WTC11 (cell line): ENCODE data around the gene NFIA. TPM values are rescaled to one million over a fixed set of nuclear protein-coding genes. Genes with fewer than 3 reads are reported as not detected.
A peak's percentile ranks its signal among the peaks of the same experiment; 100 is the strongest.

ENCODE experiments used
- ATAC-seq: fragments of 200-7000 bp; cut with Tn5 transposase; 2 replicates; pipeline ENCODE4 v1.10.0; 2021; ENCODE audit warnings: mild to moderate bottlenecking, moderate library complexity
- CTCF ChIA-PET: fragments of 300-600 bp; sonication (Branson Sonifier 250); formaldehyde crosslinking; loops from one replicate; lab custom pipeline; 2021; ENCODE audit warnings: antibody characterized with exemption; lab: Charles Lee
- POLR2A ChIA-PET: fragments of 350-600 bp; sonication (Branson Sonifier 250); formaldehyde crosslinking; loops from one replicate; lab custom pipeline; 2021; ENCODE audit warnings: antibody characterized with exemption; lab: Charles Lee
- DNase-seq: peaks from one replicate; pipeline ENCODE4 v3.0.0; 2021; ENCODE audit warnings: low spot score
- H3K27ac Mint-ChIP-seq: 2 replicates; pipeline ENCODE4 v1.8.0; 2021; ENCODE audit warnings: mixed read lengths
- H3K27me3 Mint-ChIP-seq: 2 replicates; pipeline ENCODE4 v1.8.0; 2021; ENCODE audit warnings: low read depth, mild to moderate bottlenecking, moderate library complexity, mixed read lengths
- H3K36me3 Mint-ChIP-seq: 2 replicates; pipeline ENCODE4 v1.8.0; 2021; ENCODE audit warnings: mixed read lengths
- H3K4me1 Mint-ChIP-seq: 2 replicates; pipeline ENCODE4 v1.8.0; 2022; ENCODE audit warnings: mixed read lengths
- H3K4me3 Mint-ChIP-seq: 2 replicates; pipeline ENCODE4 v1.8.0; 2021; ENCODE audit warnings: mild to moderate bottlenecking, moderate library complexity, mixed read lengths
- H3K9me3 Mint-ChIP-seq: 2 replicates; pipeline ENCODE4 v1.8.0; 2021; ENCODE audit warnings: mixed read lengths
- AR ChIP-seq: fragments of 250-450 bp; sonication (Bioruptor Pico); IDR thresholded peaks from 2 replicates; pipeline ENCODE4 v1.9.0; 2021; ENCODE audit warnings: mild to moderate bottlenecking
- CTCF ChIP-seq: fragments of 200-600 bp; IDR thresholded peaks from 2 replicates; pipeline ENCODE4 v1.8.0; 2022; ENCODE audit warnings: antibody characterized with exemption
- EMX1 ChIP-seq: fragments of 250-450 bp; sonication (Bioruptor Pico); IDR thresholded peaks from 2 replicates; pipeline ENCODE4 v1.8.0; 2021; ENCODE audit warnings: mild to moderate bottlenecking
- ERG ChIP-seq: fragments of 250-450 bp; sonication (Bioruptor Pico); IDR thresholded peaks from 2 replicates; pipeline ENCODE4 v1.8.0; 2021; ENCODE audit warnings: mild to moderate bottlenecking
- GABPB1 ChIP-seq: sonication (generic); formaldehyde crosslinking; IDR thresholded peaks from 2 replicates; pipeline ENCODE4 v1.8.1; 2023; ENCODE audit warnings: mild to moderate bottlenecking, missing genetic modification reagents
- KAT7 ChIP-seq: sonication (generic); formaldehyde crosslinking; IDR thresholded peaks from 2 replicates; pipeline ENCODE4 v1.8.1; 2023; ENCODE audit warnings: missing genetic modification reagents, mild to moderate bottlenecking, borderline replicate concordance
- NR1H2 ChIP-seq: sonication (generic); formaldehyde crosslinking; IDR thresholded peaks from 2 replicates; pipeline ENCODE4 v1.9.0; 2021; ENCODE audit warnings: mild to moderate bottlenecking, moderate library complexity, missing genetic modification reagents
- RELA ChIP-seq: sonication (generic); formaldehyde crosslinking; IDR thresholded peaks from 2 replicates; pipeline ENCODE4 v1.8.1; 2022; ENCODE audit warnings: missing genetic modification reagents, mild to moderate bottlenecking, borderline replicate concordance
- SP1 ChIP-seq: sonication (generic); formaldehyde crosslinking; conservative IDR thresholded peaks from 2 replicates; pipeline ENCODE4 v1.8.1; 2022; ENCODE audit warnings: missing genetic modification reagents
- STAT6 ChIP-seq: sonication (generic); formaldehyde crosslinking; conservative IDR thresholded peaks from 2 replicates; pipeline ENCODE4 v1.8.1; 2023; ENCODE audit warnings: mild to moderate bottlenecking, low read depth, missing genetic modification reagents, moderate library complexity
- TCF7 ChIP-seq: sonication (generic); formaldehyde crosslinking; IDR thresholded peaks from 2 replicates; pipeline ENCODE4 v1.8.0; 2022; ENCODE audit warnings: mild to moderate bottlenecking, low read depth, missing genetic modification reagents, moderate library complexity
- ZNF317 ChIP-seq: sonication (generic); formaldehyde crosslinking; IDR thresholded peaks from 2 replicates; pipeline ENCODE4 v1.8.1; 2023; ENCODE audit warnings: low read depth, mild to moderate bottlenecking, moderate library complexity, missing genetic modification reagents, borderline replicate concordance
- ZNF416 ChIP-seq: fragments of 250-450 bp; sonication (Bioruptor Pico); IDR thresholded peaks from 2 replicates; pipeline ENCODE4 v1.9.0; 2021; ENCODE audit warnings: mild to moderate bottlenecking, inconsistent platforms
- total RNA-seq: library from RNA; stranded (reverse); gene quantifications from 3 replicates; pipeline ENCODE4 v1.2.3, GENCODE V29; 2021
- TF ChIP-seq, protein P1 (sequence below): sonication (generic); formaldehyde crosslinking; IDR thresholded peaks from 2 replicates; pipeline ENCODE4 v1.8.1; 2022; ENCODE audit warnings: low read depth, mild to moderate bottlenecking, moderate library complexity, missing genetic modification reagents, borderline replicate concordance
- TF ChIP-seq, protein P2 (sequence below): sonication (generic); formaldehyde crosslinking; IDR thresholded peaks from 2 replicates; pipeline ENCODE4 v1.8.1; 2023; ENCODE audit warnings: mild to moderate bottlenecking, moderate library complexity, missing genetic modification reagents

NFIA gene
- total RNA-seq, 1 experiment from 2014 or later: 16.7 TPM

GRCh38 chr1:61162520-61163258 is 80.3 kb downstream of the NFIA start:
- no peak overlapping the region for H3K4me3 Mint-ChIP-seq
- no peaks in the 10 kb centered on the region for H3K36me3 Mint-ChIP-seq
- DNase-seq (no peak), ATAC-seq (peak; percentile 38; the same call in 1 of the 2 replicates)
- H3K9me3 Mint-ChIP-seq: no peaks in the 10 kb centered on the region
- no peak for TF ChIP-seq RELA (CRISPR knock-in tag)
- no peak for TF ChIP-seq GABPB1 (CRISPR knock-in tag)
- no peak for TF ChIP-seq ZNF317 (CRISPR knock-in tag)
- TF ChIP-seq, protein P1, sequence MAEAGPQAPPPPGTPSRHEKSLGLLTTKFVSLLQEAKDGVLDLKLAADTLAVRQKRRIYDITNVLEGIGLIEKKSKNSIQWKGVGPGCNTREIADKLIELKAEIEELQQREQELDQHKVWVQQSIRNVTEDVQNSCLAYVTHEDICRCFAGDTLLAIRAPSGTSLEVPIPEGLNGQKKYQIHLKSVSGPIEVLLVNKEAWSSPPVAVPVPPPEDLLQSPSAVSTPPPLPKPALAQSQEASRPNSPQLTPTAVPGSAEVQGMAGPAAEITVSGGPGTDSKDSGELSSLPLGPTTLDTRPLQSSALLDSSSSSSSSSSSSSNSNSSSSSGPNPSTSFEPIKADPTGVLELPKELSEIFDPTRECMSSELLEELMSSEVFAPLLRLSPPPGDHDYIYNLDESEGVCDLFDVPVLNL (CRISPR knock-in tag): no peak
- TF ChIP-seq SP1 (CRISPR knock-in tag): no peak
- TF ChIP-seq NR1H2 (CRISPR knock-in tag): no peak
- TF ChIP-seq ERG (CRISPR knock-in tag): no peak
- TF ChIP-seq, protein P2, sequence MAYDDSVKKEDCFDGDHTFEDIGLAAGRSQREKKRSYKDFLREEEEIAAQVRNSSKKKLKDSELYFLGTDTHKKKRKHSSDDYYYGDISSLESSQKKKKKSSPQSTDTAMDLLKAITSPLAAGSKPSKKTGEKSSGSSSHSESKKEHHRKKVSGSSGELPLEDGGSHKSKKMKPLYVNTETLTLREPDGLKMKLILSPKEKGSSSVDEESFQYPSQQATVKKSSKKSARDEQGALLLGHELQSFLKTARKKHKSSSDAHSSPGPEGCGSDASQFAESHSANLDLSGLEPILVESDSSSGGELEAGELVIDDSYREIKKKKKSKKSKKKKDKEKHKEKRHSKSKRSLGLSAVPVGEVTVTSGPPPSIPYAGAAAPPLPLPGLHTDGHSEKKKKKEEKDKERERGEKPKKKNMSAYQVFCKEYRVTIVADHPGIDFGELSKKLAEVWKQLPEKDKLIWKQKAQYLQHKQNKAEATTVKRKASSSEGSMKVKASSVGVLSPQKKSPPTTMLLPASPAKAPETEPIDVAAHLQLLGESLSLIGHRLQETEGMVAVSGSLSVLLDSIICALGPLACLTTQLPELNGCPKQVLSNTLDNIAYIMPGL (CRISPR knock-in tag): no peak
- no peaks in the 10 kb centered on the region for H3K27me3 Mint-ChIP-seq
- no peak overlapping the region for H3K27ac Mint-ChIP-seq
- H3K4me1 Mint-ChIP-seq: peaks cover 14% of the 10 kb centered on the region
- CTCF ChIA-PET: no interaction called here
- POLR2A ChIA-PET: interaction anchor here (0.6 kb wide), 1 partner anchor 977 kb away, joined by 3 read pairs; no protein-coding TSS in a partner anchor

DNA sequence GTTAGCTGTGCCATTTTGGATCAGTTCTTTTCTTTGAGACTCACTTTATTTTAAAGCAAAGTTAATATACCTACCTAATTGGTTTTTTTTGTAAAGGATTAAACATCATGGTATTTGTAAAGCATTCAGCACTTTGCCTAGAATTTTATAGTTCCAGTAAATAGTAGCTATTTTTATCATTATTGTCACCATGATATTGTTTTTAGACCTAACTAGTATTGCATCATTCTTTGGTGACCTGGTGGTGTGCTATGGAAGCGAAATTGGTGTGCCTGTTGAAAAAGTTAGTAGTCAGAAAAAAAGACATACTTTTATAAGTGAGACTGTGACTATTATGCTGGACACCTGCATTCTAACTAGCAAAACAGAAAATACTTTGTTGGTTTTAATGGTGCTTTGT is 81.0 kb downstream of the NFIA start:
- no peak overlapping the region for H3K4me3 Mint-ChIP-seq
- H3K4me1 Mint-ChIP-seq: peaks cover 9% of the 10 kb centered on the region
- CTCF ChIA-PET: no interaction called here
- H3K27me3 Mint-ChIP-seq: no peaks in the 10 kb centered on the region; the same call in 1 of the 2 replicates
- H3K27ac Mint-ChIP-seq: no peak overlapping the region
- H3K36me3 Mint-ChIP-seq: no peaks in the 10 kb centered on the region
- TF ChIP-seq STAT6: no peak
- POLR2A ChIA-PET: no interaction called here
- no peak for DNase-seq
- H3K9me3 Mint-ChIP-seq: no peaks in the 10 kb centered on the region
- no peak for ATAC-seq

GRCh38 chr1:61165402-61165801 is 83.0 kb downstream of the NFIA start:
- Mint-ChIP-seq H3K4me3 (no peak overlapping the region), H3K27me3 (no peaks in the 10 kb centered on the region; the same call in 1 of the 2 replicates)

More at GRCh38 chr1:61165402-61165801, 83.0 kb downstream of the NFIA start:
- ChIA-PET POLR2A (no interaction called here), CTCF (no interaction called here)
- no peak for DNase-seq
- no peak for TF ChIP-seq EMX1 (CRISPR knock-in tag)
- TF ChIP-seq CTCF: no peak
- no peak for TF ChIP-seq KAT7 (CRISPR knock-in tag)
- no peak for TF ChIP-seq ZNF416
- TF ChIP-seq AR: no peak
- TF ChIP-seq, protein P2 (CRISPR knock-in tag): no peak
- TF ChIP-seq TCF7 (CRISPR knock-in tag): no peak
- no peaks in the 10 kb centered on the region for H3K9me3 Mint-ChIP-seq
- peaks cover 15% of the 10 kb centered on the region for H3K4me1 Mint-ChIP-seq
- H3K27ac Mint-ChIP-seq: no peak overlapping the region
- H3K36me3 Mint-ChIP-seq: no peaks in the 10 kb centered on the region
- ATAC-seq: no peak
